ENCODE data around the gene MYBBP1A.

MYBBP1A gene

DNA sequence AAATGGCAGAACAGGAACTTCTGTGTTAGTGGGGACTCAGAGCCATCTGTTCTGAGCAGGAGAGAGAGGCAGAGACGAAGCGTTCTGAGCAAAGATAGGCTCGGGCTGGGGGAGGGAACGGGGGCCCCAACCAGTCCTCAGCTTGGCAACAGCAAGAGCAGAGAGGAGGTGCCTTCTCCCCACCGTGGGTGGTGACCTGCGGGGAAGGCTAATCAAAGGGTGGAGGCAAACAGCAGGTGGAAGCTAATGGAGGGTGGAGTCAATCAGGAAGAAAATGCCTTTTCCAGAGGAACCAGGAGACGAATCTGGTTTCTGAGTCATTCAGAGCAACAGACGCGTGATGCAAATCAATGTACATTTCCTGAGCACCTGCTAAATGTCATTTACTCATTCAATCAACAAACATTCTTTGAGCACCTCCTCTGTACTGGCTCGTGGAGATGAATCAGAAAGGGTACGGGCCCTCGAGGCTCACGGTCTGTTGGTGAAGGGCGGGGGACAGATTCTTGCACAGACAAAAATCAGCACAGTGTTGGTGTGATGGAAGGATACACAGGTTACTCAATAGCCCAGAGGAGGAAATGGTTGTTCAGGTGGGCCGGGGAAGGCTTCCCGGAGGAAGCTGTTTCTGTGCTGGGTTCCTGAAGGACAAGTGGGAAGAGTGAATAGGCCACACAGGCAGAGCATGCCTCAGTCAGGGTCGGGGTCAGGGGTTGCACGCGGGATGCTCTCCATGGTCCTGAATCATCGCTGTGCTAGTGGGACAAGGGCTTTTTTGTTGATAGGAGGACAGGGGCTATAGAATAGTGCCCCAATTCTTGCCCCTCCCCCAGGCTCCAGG is 62.2 kb downstream of the MYBBP1A start:
- no peak for DNase-seq (ENCODE audit: low read depth)
- TF ChIP-seq CTCF (IDR thresholded peaks at IDR 0.05; ENCODE audit: low read depth, low read length, missing control alignments), result no peak
- H3K4me3 ChIP-seq (ENCODE audit: low read depth, low read length), result no peak overlapping the region

GRCh38 chr17:4490637-4491061 is 64.5 kb downstream of the MYBBP1A start:
- H3K4me3 ChIP-seq (ENCODE audit: low read depth, low read length), result no peak overlapping the region
- no peak for DNase-seq (ENCODE audit: low read depth)
- TF ChIP-seq CTCF (IDR thresholded peaks at IDR 0.05; ENCODE audit: low read depth, low read length, missing control alignments), result no peak

GRCh38 chr17:4490109-4490591 is 65.0 kb downstream of the MYBBP1A start:
- TF ChIP-seq CTCF (IDR thresholded peaks at IDR 0.05; ENCODE audit: low read depth, low read length, missing control alignments), result no peak
- H3K4me3 ChIP-seq (ENCODE audit: low read depth, low read length), result no peak overlapping the region
- no peak for DNase-seq (ENCODE audit: low read depth)

DNA sequence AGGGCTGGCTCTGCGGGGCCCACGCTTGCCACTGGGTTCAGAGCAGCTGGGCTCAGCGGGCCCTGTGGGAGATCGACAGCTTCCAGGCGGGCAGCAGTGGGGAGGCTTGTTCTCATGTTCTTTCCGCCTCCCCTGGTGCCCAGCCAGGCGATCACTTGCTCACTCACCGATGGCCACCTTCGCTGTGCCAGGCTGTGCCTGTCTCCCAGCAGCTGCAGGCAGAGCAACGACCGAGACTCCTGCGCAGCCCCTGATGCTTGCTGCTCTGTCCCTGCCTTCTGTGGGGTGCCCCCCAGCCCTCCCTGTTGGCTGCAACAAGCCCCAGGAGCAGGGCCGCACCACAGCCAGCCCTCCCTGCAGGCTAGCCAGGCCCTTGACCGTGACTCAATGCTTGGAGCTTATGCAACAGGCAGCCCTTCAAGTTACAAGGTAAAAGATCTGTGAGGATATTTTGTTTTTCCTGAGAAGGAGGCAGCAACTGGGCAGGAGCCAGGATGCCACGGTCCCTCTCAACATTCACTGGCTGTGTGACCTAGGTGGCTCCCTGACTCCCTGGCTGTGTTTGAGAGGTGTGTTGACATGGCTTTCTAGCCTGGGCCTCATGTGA is 66.1 kb downstream of the MYBBP1A start:
- no peak overlapping the region for H3K4me3 ChIP-seq (ENCODE audit: low read depth, low read length)
- DNase-seq (ENCODE audit: low read depth), result no peak
- TF ChIP-seq CTCF (IDR thresholded peaks at IDR 0.05; ENCODE audit: low read depth, low read length, missing control alignments), result no peak
